ENCODE results near the gene CGGBP1. TPM values are rescaled to one million over a fixed set of nuclear protein-coding genes. Genes with fewer than 3 reads are reported as not detected.

Gene CGGBP1
- total RNA-seq, 1 donor from 2014 or later: 180 TPM

GRCh38 chr3:88076712-88077111 lies 17.9 kb upstream of the CGGBP1 start:
- H3K27ac Mint-ChIP-seq: no peak overlapping the region
- H2AFZ ChIP-seq (replicated peaks): no peak overlapping the region
- H3K9me3 Mint-ChIP-seq: peaks cover 35% of the 10 kb centered on the region
- TF ChIP-seq EZH2phosphoT487 (IDR thresholded peaks at IDR 0.05) (no peak), EZH2 (IDR thresholded peaks at IDR 0.05) (no peak), CTCF (IDR thresholded peaks at IDR 0.05) (no peak)
- no peaks in the 10 kb centered on the region for H3K27me3 ChIP-seq
- H3K27ac ChIP-seq: no peak overlapping the region
- H3K79me2 ChIP-seq (ENCODE audit: low read depth): peaks cover 84% of the 10 kb centered on the region
- H3K4me3 Mint-ChIP-seq: no peak overlapping the region
- H3K9me3 ChIP-seq (ENCODE audit: low read depth): no peaks in the 10 kb centered on the region
- no peaks in the 10 kb centered on the region for H3F3A ChIP-seq (ENCODE audit: low read depth)
- H3K4me2 ChIP-seq: no peak overlapping the region
- no peaks in the 10 kb centered on the region for H3K36me3 ChIP-seq
- no peaks in the 10 kb centered on the region for H4K20me1 ChIP-seq (ENCODE audit: low read depth)
- no peaks in the 10 kb centered on the region for H3K4me1 ChIP-seq
- H3K4me1 Mint-ChIP-seq: no peaks in the 10 kb centered on the region
- no peak overlapping the region for H3K4me3 ChIP-seq
- no peak for DNase-seq (ENCODE audit: low spot score)
- no peak overlapping the region for H3K9ac ChIP-seq
- no peaks in the 10 kb centered on the region for H3K27me3 Mint-ChIP-seq (ENCODE audit: insufficient read depth, low read depth)
- peaks cover 38% of the 10 kb centered on the region for H3K36me3 Mint-ChIP-seq

DNA sequence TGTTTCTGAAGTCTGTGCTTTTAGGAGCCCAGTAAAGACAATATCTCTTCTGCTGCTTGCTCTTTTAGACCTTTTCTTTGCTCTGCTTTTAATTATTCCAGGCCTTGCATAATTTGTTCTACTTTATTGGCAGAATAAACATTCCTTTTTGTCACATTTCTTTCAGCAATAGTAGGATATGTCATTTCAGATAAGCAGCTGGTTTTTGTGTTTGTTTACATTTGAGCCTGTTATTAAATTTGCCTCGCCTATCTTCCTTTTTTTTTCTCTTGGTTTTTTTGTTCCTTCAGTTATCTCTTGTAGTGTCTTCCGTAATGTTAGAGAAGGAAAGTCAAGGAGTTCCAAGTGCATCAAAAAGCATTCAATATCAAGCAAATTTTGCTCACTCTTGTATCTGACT lies 16.7 kb upstream of the CGGBP1 start:
- peaks cover 35% of the 10 kb centered on the region for H3K9me3 Mint-ChIP-seq
- H3K4me1 Mint-ChIP-seq: no peaks in the 10 kb centered on the region
- peaks cover 33% of the 10 kb centered on the region for H3K36me3 Mint-ChIP-seq
- no peak overlapping the region for H3K9ac ChIP-seq
- peaks cover 86% of the 10 kb centered on the region for H3K79me2 ChIP-seq (ENCODE audit: low read depth)
- H3K27ac ChIP-seq: no peak overlapping the region
- H3K27me3 Mint-ChIP-seq (ENCODE audit: insufficient read depth, low read depth): no peaks in the 10 kb centered on the region
- no peaks in the 10 kb centered on the region for H3K9me3 ChIP-seq (ENCODE audit: low read depth)
- H3K4me3 ChIP-seq: no peak overlapping the region
- H3K27me3 ChIP-seq: no peaks in the 10 kb centered on the region
- TF ChIP-seq CTCF (IDR thresholded peaks at IDR 0.05) (no peak), EZH2 (IDR thresholded peaks at IDR 0.05) (no peak), EZH2phosphoT487 (IDR thresholded peaks at IDR 0.05) (no peak)
- no peak overlapping the region for H2AFZ ChIP-seq (replicated peaks)
- no peak overlapping the region for H3K4me2 ChIP-seq
- no peak for DNase-seq (ENCODE audit: low spot score)
- no peaks in the 10 kb centered on the region for H4K20me1 ChIP-seq (ENCODE audit: low read depth)
- no peaks in the 10 kb centered on the region for H3F3A ChIP-seq (ENCODE audit: low read depth)
- no peak overlapping the region for H3K27ac Mint-ChIP-seq
- no peaks in the 10 kb centered on the region for H3K36me3 ChIP-seq
- H3K4me3 Mint-ChIP-seq: no peak overlapping the region
- H3K4me1 ChIP-seq: no peaks in the 10 kb centered on the region

- Histone ChIP-seq H2AFZ (replicated peaks) (no peak overlapping the region), H3F3A (ENCODE audit: low read depth) (no peaks in the 10 kb centered on the region), H4K20me1 (ENCODE audit: low read depth) (no peaks in the 10 kb centered on the region), H3K4me3 (no peak overlapping the region), H3K36me3 (no peaks in the 10 kb centered on the region), H3K4me1 (no peaks in the 10 kb centered on the region), H3K9me3 (ENCODE audit: low read depth) (no peaks in the 10 kb centered on the region), H3K9ac (no peak overlapping the region), H3K79me2 (ENCODE audit: low read depth) (peaks cover 86% of the 10 kb centered on the region), H3K27me3 (no peaks in the 10 kb centered on the region), H3K4me2 (no peak overlapping the region), H3K27ac (no peak overlapping the region)
- Mint-ChIP-seq H3K27ac (no peak overlapping the region), H3K9me3 (peaks cover 35% of the 10 kb centered on the region), H3K27me3 (ENCODE audit: insufficient read depth, low read depth) (no peaks in the 10 kb centered on the region), H3K4me3 (no peak overlapping the region), H3K4me1 (no peaks in the 10 kb centered on the region), H3K36me3 (peaks cover 35% of the 10 kb centered on the region)
- no peak for DNase-seq (ENCODE audit: low spot score)
- TF ChIP-seq EZH2phosphoT487 (IDR thresholded peaks at IDR 0.05) (no peak), EZH2 (IDR thresholded peaks at IDR 0.05) (no peak), CTCF (IDR thresholded peaks at IDR 0.05) (no peak)
These were observed 16.3 kb upstream of the CGGBP1 start for GRCh38 chr3:88075072-88075471.

Data from neural progenitor cell (in vitro differentiated cells).